Measurements from ENCODE around the gene CAD. TPM values are rescaled to one million over a fixed set of nuclear protein-coding genes. Genes with fewer than 3 reads are reported as not detected.

The CAD gene
- total RNA-seq (2021; ENCODE audit: unreplicated experiment) (114 TPM), Bru-seq, nascent RNA (percentile 81 among the genes with signal in this experiment), BruChase-seq, experiment 1, labeled RNA remaining after a 6-hour chase (percentile 93 among the genes with signal in this experiment), BruChase-seq, experiment 2, labeled RNA remaining after a 2-hour chase (percentile 91 among the genes with signal in this experiment)
- 86.2 and 90.4 TPM in 2 replicates for polyA plus RNA-seq (2012)
- long read RNA-seq, full-length matches to known transcripts: 1 of 77 reads
- long read RNA-seq, partial matches to known transcripts: 56 of 77 reads
- long read RNA-seq, other reads (novel, unspliced or antisense): 20 of 77 reads

DNA sequence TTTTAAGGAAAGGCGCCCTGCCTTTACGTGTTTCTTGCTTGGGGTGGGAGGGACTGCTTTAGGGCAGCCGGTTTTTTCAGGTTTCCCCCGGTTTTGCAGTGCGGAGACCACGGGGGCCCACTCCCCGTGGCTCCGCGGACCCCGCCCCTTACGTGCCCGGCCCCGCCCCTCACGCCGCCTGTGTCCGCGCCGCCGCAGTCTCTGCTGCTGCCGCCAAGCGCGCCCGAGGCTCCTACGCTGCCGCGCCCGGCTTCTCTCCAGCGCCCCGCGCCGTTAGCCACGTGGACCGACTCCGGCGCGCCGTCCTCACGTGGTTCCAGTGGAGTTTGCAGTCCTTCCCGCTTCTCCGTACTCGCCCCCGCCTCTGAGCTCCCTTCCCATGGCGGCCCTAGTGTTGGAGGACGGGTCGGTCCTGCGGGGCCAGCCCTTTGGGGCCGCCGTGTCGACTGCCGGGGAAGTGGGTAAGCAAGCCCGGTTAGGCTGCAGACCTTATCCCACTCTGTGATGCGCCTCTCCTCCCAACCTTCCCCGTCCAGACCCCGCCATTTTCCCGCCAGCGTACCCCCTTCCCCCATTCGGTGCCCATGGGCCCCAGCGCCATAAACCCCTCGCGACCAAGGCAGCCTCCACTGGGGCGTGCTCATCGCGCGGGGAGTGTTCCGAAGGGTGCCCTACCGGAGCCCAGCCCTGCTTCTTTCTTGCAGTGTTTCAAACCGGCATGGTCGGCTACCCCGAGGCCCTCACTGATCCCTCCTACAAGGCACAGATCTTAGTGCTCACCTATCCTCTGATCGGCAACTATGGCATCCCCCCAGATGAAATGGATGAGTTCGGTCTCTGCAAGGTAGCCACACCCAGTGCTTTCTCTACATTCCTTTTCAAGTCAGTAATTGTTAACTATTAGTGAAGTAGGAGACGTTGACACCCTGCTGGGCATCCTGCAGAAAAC, at the start of gene CAD:
Gene CAD (plus strand): TSS at position 197 of the 949 bp plus-strand sequence. CDS start 183 bp downstream, at position 380.
- Histone ChIP-seq H3K9me2 (ENCODE audit: insufficient read depth) (no peaks in the 10 kb centered on the region), H3K27ac (ENCODE audit: low read depth, low read length) (peak within 1 kb of the TSS; percentile 82), H3K9me3 (ENCODE audit: control insufficient read depth in 1 of 2, insufficient read depth in 1 of 2, low read depth in 1 of 2, low read length in 2 of 2) (no peaks in the 10 kb centered on the region), H4K20me1 (ENCODE audit: insufficient read depth) (no peaks in the 10 kb centered on the region), H3K4me2 (ENCODE audit: low read length) (peak within 1 kb of the TSS; percentile 93), H3K9ac (ENCODE audit: low read length) (peak within 1 kb of the TSS; percentile 89), H3K36me3 (ENCODE audit: control insufficient read depth in 1 of 2, insufficient read depth in 2 of 2, low read length in 2 of 2) (peaks cover 13 to 36% of the 10 kb centered on the region in 2 experiments), H3K27me3 (ENCODE audit: insufficient read depth, low read length) (no peaks in the 10 kb centered on the region), H3K79me2 (ENCODE audit: insufficient read depth, low read length) (peaks cover 67% of the 10 kb centered on the region), H3K4me3 (replicated peaks in 1 of 2; ENCODE audit: low read depth in 1 of 2, low read length in 2 of 2) (peak within 1 kb of the TSS; percentile 78 to 91), H3K4me1 (ENCODE audit: control insufficient read depth in 1 of 2, insufficient read depth in 2 of 2, low read length in 2 of 2) (peaks cover 3 to 27% of the 10 kb centered on the region in 2 experiments; a peak in 3 of 4 replicates), H2AFZ (ENCODE audit: low read depth, low read length, poor library complexity, severe bottlenecking) (no peak within 1 kb of the TSS)
- POLR2A ChIA-PET: no interaction called here
- intact Hi-C loops (cut with micrococcal nuclease): loop anchor here (5.0 kb wide), 1 partner anchor 120 kb away; no protein-coding TSS in a partner anchor
- DNase-seq (ENCODE audit: low read depth, low spot score) (peak; percentile 56), ATAC-seq (peak; percentile 82)
- RAD21 ChIA-PET (ENCODE audit: low non-redundant PET in 1 of 2, low total read pairs in 2 of 2, uncharacterized antibody in 2 of 2, unreplicated experiment in 2 of 2): no interaction called here
- CTCF ChIA-PET: no interaction called here
- TSS peak; percentile 23 for BruUV-seq (replicated peaks)
- TF ChIP-seq CTCF (IDR thresholded peaks at IDR 0.05 in 2 of 3, conservative IDR thresholded peaks at IDR 0.05 in 1 of 3; ENCODE audit: borderline replicate concordance in 1 of 3, insufficient read depth in 1 of 3, low read depth in 2 of 3, low read length in 2 of 3) (peak in 1 of 3 experiments; percentile 4; a peak in 1 of 6 replicates), ZBTB33 (IDR thresholded peaks at IDR 0.05; ENCODE audit: extremely low read depth, insufficient replicate concordance, low read length) (peak; percentile 43), SP1 (IDR thresholded peaks at IDR 0.05; ENCODE audit: low read depth) (peak; percentile 60; the same call in 1 of the 2 replicates), ZNF274 (IDR thresholded peaks at IDR 0.05; ENCODE audit: low read depth, low read length) (no peak), CBX3 (IDR thresholded peaks at IDR 0.05; ENCODE audit: low read depth) (peak; percentile 93), SIN3A (IDR thresholded peaks at IDR 0.05; ENCODE audit: low read depth) (peak; percentile 100), TCF7L2 (IDR thresholded peaks at IDR 0.05; ENCODE audit: borderline replicate concordance, extremely low read depth, insufficient read depth, insufficient read length) (peak; percentile 35), ELF1 (IDR thresholded peaks at IDR 0.05; ENCODE audit: borderline replicate concordance, low read depth) (no peak), EZH2 (IDR thresholded peaks at IDR 0.05) (no peak), ZFX (IDR thresholded peaks at IDR 0.05) (peak; percentile 31; the same call in 1 of the 2 replicates), POLR2AphosphoS5 (IDR thresholded peaks at IDR 0.05; ENCODE audit: low read depth, low read length) (peak; percentile 88), POLR2A (IDR thresholded peaks at IDR 0.05; ENCODE audit: borderline replicate concordance, extremely low read depth, insufficient read depth, insufficient read length) (peak; percentile 37), EGR1 (IDR thresholded peaks at IDR 0.05; ENCODE audit: low read depth) (peak; percentile 81)
- TF ChIP-seq, protein P1, sequence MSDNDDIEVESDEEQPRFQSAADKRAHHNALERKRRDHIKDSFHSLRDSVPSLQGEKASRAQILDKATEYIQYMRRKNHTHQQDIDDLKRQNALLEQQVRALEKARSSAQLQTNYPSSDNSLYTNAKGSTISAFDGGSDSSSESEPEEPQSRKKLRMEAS (IDR thresholded peaks at IDR 0.05): peak; percentile 100

Measured in HCT116 (cell line).